PC-9 (cell line): ENCODE results near the gene EHD4. TPM values are rescaled to one million over a fixed set of nuclear protein-coding genes. Genes with fewer than 3 reads are reported as not detected.

Source experiments
- BruUV-seq: library from RNA; stranded (reverse); fragments of 400-500 nt; replicated peaks from 2 replicates; lab custom pipeline; 2021; lab: Mats Ljungman, UMichigan
- CTCF ChIA-PET: fragments of 300-600 bp; sonication (Branson Sonifier 250); formaldehyde crosslinking; loops from one replicate; lab custom pipeline; 2022; ENCODE audit warnings: antibody characterized with exemption; lab: Charles Lee
- POLR2A ChIA-PET: fragments of 300-600 bp; sonication (Branson Sonifier 250); formaldehyde crosslinking; loops from one replicate; lab custom pipeline; 2022; ENCODE audit warnings: antibody characterized with exemption; ENCODE audit not compliant: unreplicated experiment; lab: Charles Lee
- DNase-seq, 2 experiments: peaks; one replicate each; pipeline versions ENCODE4 v3.0.0 to v3.0.0-alpha.2; 2015 to 2022; ENCODE audit warnings: mixed read lengths in 1 of 2
- H2AFZ ChIP-seq: fragments of 200-600 bp; sonication (generic); 2 replicates; pipeline ENCODE4 v1.8.1; 2017; ENCODE audit warnings: antibody characterized with exemption
- H3F3A ChIP-seq: fragments of 200-600 bp; sonication (generic); 2 replicates; pipeline ENCODE4 v1.8.1; 2017; ENCODE audit warnings: antibody characterized with exemption, mild to moderate bottlenecking, low read depth; ENCODE audit not compliant: insufficient read depth
- H3K27ac ChIP-seq: fragments of 200-600 bp; sonication (generic); 2 replicates; pipeline ENCODE4 v1.6.1; 2016; ENCODE audit warnings: mixed run types
- H3K27me3 ChIP-seq: fragments of 200-600 bp; sonication (generic); 2 replicates; pipeline ENCODE4 v1.6.1; 2016; ENCODE audit warnings: low read depth, mixed run types; ENCODE audit not compliant: insufficient read depth
- H3K36me3 ChIP-seq: fragments of 200-600 bp; sonication (generic); 2 replicates; pipeline ENCODE4 v1.6.1; 2016; ENCODE audit warnings: low read depth, mixed run types
- H3K4me1 ChIP-seq: fragments of 200-600 bp; sonication (generic); replicated peaks from 2 replicates; pipeline ENCODE4 v1.6.1; 2016; ENCODE audit warnings: mixed run types; ENCODE audit not compliant: insufficient read depth
- H3K4me2 ChIP-seq: fragments of 200-600 bp; sonication (generic); 2 replicates; pipeline ENCODE4 v1.6.1; 2017; ENCODE audit warnings: mixed run types
- H3K4me3 ChIP-seq: fragments of 200-600 bp; sonication (generic); 2 replicates; pipeline ENCODE4 v1.6.1; 2016; ENCODE audit warnings: mixed run types
- H3K79me2 ChIP-seq: fragments of 200-600 bp; sonication (generic); 2 replicates; pipeline ENCODE4 v1.6.1; 2017; ENCODE audit warnings: low read depth, mixed run types
- H3K9me2 ChIP-seq: fragments of 200-600 bp; sonication (generic); 2 replicates; pipeline ENCODE4 v1.8.1; 2017; ENCODE audit warnings: mild to moderate bottlenecking; ENCODE audit not compliant: insufficient read depth
- H3K9me3 ChIP-seq: fragments of 200-600 bp; sonication (generic); 2 replicates; pipeline ENCODE4 v1.8.1; 2016; ENCODE audit warnings: low read depth; ENCODE audit not compliant: insufficient read depth
- H4K20me1 ChIP-seq: fragments of 200-600 bp; sonication (generic); 2 replicates; pipeline ENCODE4 v1.8.1; 2017; ENCODE audit not compliant: insufficient read depth
- CTCF ChIP-seq: fragments of 200-600 bp; sonication (generic); conservative IDR thresholded peaks from 2 replicates; pipeline ENCODE4 v1.6.1; 2017; ENCODE audit warnings: mixed run types, antibody characterized with exemption, mild to moderate bottlenecking, moderate library complexity
- EZH2 ChIP-seq: fragments of 200-600 bp; sonication (generic); IDR thresholded peaks from 2 replicates; pipeline ENCODE4 v1.8.0; 2017; ENCODE audit warnings: antibody characterized with exemption, low read depth
- intact Hi-C: fragments of 100-400 bp; cut with micrococcal nuclease; formaldehyde crosslinking; loops from one replicate; pipeline ENCODE4 v1.10.0; 2022; ENCODE audit not compliant: unreplicated experiment
- total RNA-seq: library from RNA; stranded (reverse); gene quantifications from 2 replicates; pipeline ENCODE4 v1.2.3, GENCODE V29; 2021

EHD4 gene
- total RNA-seq, 1 experiment from 2014 or later = 18.1 TPM

- Histone ChIP-seq H3K27me3 (no peaks in the 10 kb centered on the region), H3K9me3 (no peaks in the 10 kb centered on the region), H3K79me2 (no peaks in the 10 kb centered on the region), H3K36me3 (no peaks in the 10 kb centered on the region), H3K4me1 (peaks cover 10% of the 10 kb centered on the region; the same call in 1 of the 2 replicates), H3K4me3 (no peak overlapping the region), H3K4me2 (no peak overlapping the region), H3K9me2 (no peaks in the 10 kb centered on the region), H4K20me1 (0 out of 2 replicates have a peak, but pooled peaks cover 2% of the 10 kb centered on the region), H3F3A (0 out of 2 replicates have a peak, but pooled peaks cover 5% of the 10 kb centered on the region), H3K27ac (no peak overlapping the region), H2AFZ (no peak overlapping the region)
- intact Hi-C loops = loop anchor here (10.0 kb wide), 1 partner anchor 135 kb away; no protein-coding TSS in a partner anchor
- no peak for DNase-seq
- ChIA-PET CTCF (no interaction called here), POLR2A (no interaction called here)
- no peak for TF ChIP-seq EZH2
- no peak for TF ChIP-seq CTCF
- BruUV-seq = no TSS peak
These were observed 53.0 kb downstream of the EHD4 start for GRCh38 chr15:41919201-41919820.

- no peak for TF ChIP-seq EZH2
- TF ChIP-seq CTCF = no peak
- POLR2A ChIA-PET = no interaction called here
- no peaks in the 10 kb centered on the region for H3K9me2 ChIP-seq
- no peak overlapping the region for H3K27ac ChIP-seq
- CTCF ChIA-PET = no interaction called here
- no peak for DNase-seq
- no peak overlapping the region for H2AFZ ChIP-seq
- no peaks in the 10 kb centered on the region for H3K27me3 ChIP-seq
- H3F3A ChIP-seq = 0 out of 2 replicates have a peak, but pooled peaks cover 5% of the 10 kb centered on the region
- no peaks in the 10 kb centered on the region for H3K36me3 ChIP-seq
- 0 out of 2 replicates have a peak, but pooled peaks cover under 1% of the 10 kb centered on the region for H4K20me1 ChIP-seq
- no peaks in the 10 kb centered on the region for H3K79me2 ChIP-seq
- H3K4me1 ChIP-seq = peaks cover 10% of the 10 kb centered on the region; the same call in 1 of the 2 replicates
- no peak overlapping the region for H3K4me2 ChIP-seq
- BruUV-seq = no TSS peak
- intact Hi-C loops = loop anchor here (10.0 kb wide), 1 partner anchor 136 kb away; no protein-coding TSS in a partner anchor
- H3K9me3 ChIP-seq = no peaks in the 10 kb centered on the region
- H3K4me3 ChIP-seq = no peak overlapping the region
These were observed 53.7 kb downstream of the EHD4 start for GRCh38 chr15:41918506-41919126.

GRCh38 chr15:41917767-41918430, 54.5 kb downstream of the EHD4 start:
- Histone ChIP-seq H2AFZ (no peak overlapping the region), H3K4me1 (peaks cover 10% of the 10 kb centered on the region; the same call in 1 of the 2 replicates), H3K9me3 (no peaks in the 10 kb centered on the region), H3F3A (0 out of 2 replicates have a peak, but pooled peaks cover 5% of the 10 kb centered on the region), H3K79me2 (no peaks in the 10 kb centered on the region), H3K27ac (no peak overlapping the region), H3K4me2 (peak overlapping the region; percentile 36), H3K4me3 (no peak overlapping the region), H3K27me3 (no peaks in the 10 kb centered on the region), H3K9me2 (no peaks in the 10 kb centered on the region), H4K20me1 (no peaks in the 10 kb centered on the region), H3K36me3 (no peaks in the 10 kb centered on the region)
- peak; percentile 70 to 81 for DNase-seq
- CTCF ChIA-PET = no interaction called here
- POLR2A ChIA-PET = interaction anchor here (0.7 kb wide), 1 partner anchor 477 kb away, joined by 3 read pairs; no protein-coding TSS in a partner anchor
- BruUV-seq = no TSS peak
- TF ChIP-seq CTCF (no peak), EZH2 (no peak)
- intact Hi-C loops = loop anchor here (1.0 to 10.0 kb wide), 2 partner anchors 54 to 137 kb away; partner anchors contain the start of gene EHD4
